Fibroblast of skin of abdomen (primary cell): Measurements from ENCODE around the gene OCA2.

Experiments
- DNase-seq: peaks from one replicate; pipeline ENCODE4 v3.0.0-alpha.2; 2013

Gene OCA2

GRCh38 chr15:27806396-27806795 is 292.7 kb downstream of the OCA2 start:
- DNase-seq, result no peak

- no peak for DNase-seq
Observed at GRCh38 chr15:27805261-27806220, 293.6 kb downstream of the OCA2 start.

- DNase-seq, result no peak
Observed at GRCh38 chr15:27804569-27805260, 294.4 kb downstream of the OCA2 start.

- DNase-seq, result no peak
Observed at GRCh38 chr15:27798807-27799206, 300.3 kb downstream of the OCA2 start.

GRCh38 chr15:27797765-27798164 is 301.4 kb downstream of the OCA2 start:
- DNase-seq, result no peak

- DNase-seq, result no peak
Observed at GRCh38 chr15:27796405-27797320, 302.5 kb downstream of the OCA2 start.

- no peak for DNase-seq
Observed at GRCh38 chr15:27792756-27793264, 306.3 kb downstream of the OCA2 start.

GRCh38 chr15:27790270-27790669 is 308.8 kb downstream of the OCA2 start:
- no peak for DNase-seq

GRCh38 chr15:27787931-27788330 is 311.2 kb downstream of the OCA2 start:
- DNase-seq, result peak; percentile 51

- no peak for DNase-seq
Observed at GRCh38 chr15:27784107-27784506, 315.0 kb downstream of the OCA2 start.

GRCh38 chr15:27783678-27784077 is 315.4 kb downstream of the OCA2 start:
- DNase-seq, result no peak

- peak; percentile 7 for DNase-seq
Observed at GRCh38 chr15:27782125-27782524, 317.0 kb downstream of the OCA2 start.

GRCh38 chr15:27776501-27776900 is 322.6 kb downstream of the OCA2 start:
- no peak for DNase-seq

- no peak for DNase-seq
Observed at GRCh38 chr15:27774638-27775037, 324.5 kb downstream of the OCA2 start.

GRCh38 chr15:27774191-27774590 is 324.9 kb downstream of the OCA2 start:
- no peak for DNase-seq

- no peak for DNase-seq
Observed at GRCh38 chr15:27771892-27772291, 327.2 kb downstream of the OCA2 start.

GRCh38 chr15:27770769-27771554 is 328.2 kb downstream of the OCA2 start:
- DNase-seq, result no peak

- no peak for DNase-seq
Observed at GRCh38 chr15:27770086-27770607, 329.0 kb downstream of the OCA2 start.

GRCh38 chr15:27769652-27770051 is 329.5 kb downstream of the OCA2 start:
- DNase-seq, result no peak

GRCh38 chr15:27768732-27769475 is 330.2 kb downstream of the OCA2 start:
- no peak for DNase-seq
